Upper lobe of left lung (tissue), 4 donors: ENCODE measurements around the gene PPP1R37.

Experiments
- CTCF ChIP-seq, 6 experiments: fragments of 450-650 bp in 4 of 6; fragments of 200-600 bp in 2 of 6; sonication (generic) in 2 of 6; IDR thresholded peaks; one replicate each; pipeline ENCODE4 v1.5.1; 2016 to 2019; ENCODE audit warnings: antibody characterized with exemption in 6 of 6
- POLR2A ChIP-seq, 4 donors: fragments of 450-650 bp; IDR thresholded peaks; one replicate each; pipeline ENCODE4 v1.5.1; 2016 to 2017; ENCODE audit warnings: antibody characterized with exemption in 4 of 4, mild to moderate bottlenecking in 2 of 4

DNA sequence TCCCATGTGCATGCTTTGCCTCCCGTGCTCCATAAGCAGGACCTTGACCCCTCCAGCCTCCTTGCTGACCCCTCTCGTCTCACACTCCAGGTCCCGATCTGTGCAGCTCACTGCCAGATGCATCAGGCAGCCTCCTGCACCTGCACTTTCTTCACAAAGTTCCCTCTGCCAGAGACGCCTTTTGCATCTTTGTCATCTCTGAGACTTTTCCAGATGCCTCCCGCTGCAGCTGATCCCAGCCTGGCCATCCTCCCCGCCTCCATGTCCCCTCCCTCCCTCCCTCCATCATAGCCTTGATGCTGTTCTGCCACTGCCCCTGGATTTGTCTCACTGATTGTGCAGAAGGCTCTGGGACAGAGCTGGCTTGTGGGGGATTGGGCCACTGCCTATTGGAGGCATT lies 29.9 kb downstream of the PPP1R37 start:
- TF ChIP-seq CTCF (IDR thresholded peaks at IDR 0.05) (no peak), POLR2A (IDR thresholded peaks at IDR 0.05) (no peak)
